ENCODE results near the gene WWOX.

DNA sequence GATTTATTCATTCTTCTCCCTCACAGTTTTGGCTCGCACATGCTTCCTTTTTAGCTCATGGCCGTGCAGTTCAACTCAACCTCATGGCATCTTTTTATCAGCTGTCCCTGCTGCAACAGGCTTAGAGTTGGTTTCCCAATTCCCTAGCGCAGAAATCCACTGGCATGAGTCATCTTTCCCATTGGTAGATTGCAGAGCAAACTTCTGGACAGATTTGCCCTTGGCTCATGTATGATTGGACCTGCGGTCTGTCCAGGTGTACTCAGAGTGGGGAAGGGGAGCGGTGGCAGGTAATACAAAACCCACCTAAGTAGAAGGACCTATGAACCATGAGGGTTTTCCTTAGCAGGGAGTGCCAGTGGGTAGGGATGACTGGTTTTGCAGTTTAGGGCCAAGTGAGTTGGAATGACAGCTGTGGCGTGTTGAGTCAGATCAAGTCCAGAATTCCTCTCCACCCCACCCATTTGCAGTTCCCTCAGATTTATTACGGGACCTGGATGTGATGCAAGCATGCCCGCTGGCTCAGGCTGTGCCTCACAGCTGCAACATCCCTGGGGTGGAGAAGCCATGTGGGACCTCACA lies 584.7 kb downstream of the WWOX start:
- TF ChIP-seq SIN3A (IDR thresholded peaks at IDR 0.05; ENCODE audit: borderline replicate concordance, insufficient read depth, low read length) (no peak), TAF1 (IDR thresholded peaks at IDR 0.05; ENCODE audit: borderline replicate concordance, insufficient read depth, low read length) (no peak), POLR2AphosphoS5 (IDR thresholded peaks at IDR 0.05; ENCODE audit: low read depth, low read length) (no peak), FOXP2 (optimal IDR thresholded peaks at IDR 0.05; ENCODE audit: borderline replicate concordance, extremely low read depth, extremely low read length, insufficient read depth) (no peak)
- TF ChIP-seq, protein P1, sequence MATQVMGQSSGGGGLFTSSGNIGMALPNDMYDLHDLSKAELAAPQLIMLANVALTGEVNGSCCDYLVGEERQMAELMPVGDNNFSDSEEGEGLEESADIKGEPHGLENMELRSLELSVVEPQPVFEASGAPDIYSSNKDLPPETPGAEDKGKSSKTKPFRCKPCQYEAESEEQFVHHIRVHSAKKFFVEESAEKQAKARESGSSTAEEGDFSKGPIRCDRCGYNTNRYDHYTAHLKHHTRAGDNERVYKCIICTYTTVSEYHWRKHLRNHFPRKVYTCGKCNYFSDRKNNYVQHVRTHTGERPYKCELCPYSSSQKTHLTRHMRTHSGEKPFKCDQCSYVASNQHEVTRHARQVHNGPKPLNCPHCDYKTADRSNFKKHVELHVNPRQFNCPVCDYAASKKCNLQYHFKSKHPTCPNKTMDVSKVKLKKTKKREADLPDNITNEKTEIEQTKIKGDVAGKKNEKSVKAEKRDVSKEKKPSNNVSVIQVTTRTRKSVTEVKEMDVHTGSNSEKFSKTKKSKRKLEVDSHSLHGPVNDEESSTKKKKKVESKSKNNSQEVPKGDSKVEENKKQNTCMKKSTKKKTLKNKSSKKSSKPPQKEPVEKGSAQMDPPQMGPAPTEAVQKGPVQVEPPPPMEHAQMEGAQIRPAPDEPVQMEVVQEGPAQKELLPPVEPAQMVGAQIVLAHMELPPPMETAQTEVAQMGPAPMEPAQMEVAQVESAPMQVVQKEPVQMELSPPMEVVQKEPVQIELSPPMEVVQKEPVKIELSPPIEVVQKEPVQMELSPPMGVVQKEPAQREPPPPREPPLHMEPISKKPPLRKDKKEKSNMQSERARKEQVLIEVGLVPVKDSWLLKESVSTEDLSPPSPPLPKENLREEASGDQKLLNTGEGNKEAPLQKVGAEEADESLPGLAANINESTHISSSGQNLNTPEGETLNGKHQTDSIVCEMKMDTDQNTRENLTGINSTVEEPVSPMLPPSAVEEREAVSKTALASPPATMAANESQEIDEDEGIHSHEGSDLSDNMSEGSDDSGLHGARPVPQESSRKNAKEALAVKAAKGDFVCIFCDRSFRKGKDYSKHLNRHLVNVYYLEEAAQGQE (IDR thresholded peaks at IDR 0.05; ENCODE audit: insufficient read depth in 1 of 2, low read depth in 2 of 2, low read length in 2 of 2): no peak
